Breast epithelium (tissue), 4 donors: ENCODE measurements around the gene TMEM182. TPM values are rescaled to one million over a fixed set of nuclear protein-coding genes. Genes with fewer than 3 reads are reported as not detected.

ENCODE experiments used
- DNase-seq, 2 donors: peaks; one replicate each; pipeline ENCODE4 v3.0.0-alpha.2; 2019; ENCODE audit warnings: low spot score in 2 of 2
- H3K27ac ChIP-seq, 2 donors: fragments of 200-600 bp; sonication (generic) in 1 of 2; one replicate each; pipeline ENCODE4 v1.5.1; 2016 to 2019; ENCODE audit warnings: mild to moderate bottlenecking in 1 of 2
- H3K27me3 ChIP-seq, 2 donors: fragments of 200-600 bp; sonication (generic) in 1 of 2; one replicate each; pipeline versions ENCODE4 v1.5.1 to v1.6.0; 2017 to 2019; ENCODE audit warnings: control low read depth in 1 of 2, mild to moderate bottlenecking in 1 of 2
- H3K36me3 ChIP-seq: fragments of 200-600 bp; one replicate; pipeline ENCODE4 v1.5.1; 2019
- H3K4me1 ChIP-seq, 2 donors: fragments of 200-600 bp; sonication (generic); one replicate each; pipeline ENCODE4 v1.5.1; 2016 to 2019; ENCODE audit warnings: control low read depth in 1 of 2
- H3K4me3 ChIP-seq, 3 donors: fragments of 200-600 bp; sonication (generic); 1 replicate in 2 of 3; 2 replicates in 1 of 3; pipeline ENCODE4 v1.5.1; 2016 to 2019; ENCODE audit warnings: mild to moderate bottlenecking in 3 of 3, moderate library complexity in 2 of 3
- H3K9me3 ChIP-seq, 2 donors: fragments of 200-600 bp; sonication (generic) in 1 of 2; one replicate each; pipeline ENCODE4 v1.5.1; 2016 to 2019; ENCODE audit warnings: control low read depth in 1 of 2
- POLR2A ChIP-seq: fragments of 450-650 bp; IDR thresholded peaks from one replicate; pipeline ENCODE4 v1.6.1; 2016; ENCODE audit warnings: antibody characterized with exemption, mild to moderate bottlenecking, moderate library complexity
- POLR2AphosphoS5 ChIP-seq, 3 donors: sonication (generic); formaldehyde crosslinking; IDR thresholded peaks; one replicate each; pipeline ENCODE4 v1.6.1; 2017; ENCODE audit warnings: antibody characterized with exemption in 3 of 3
- intact Hi-C: fragments of 100-400 bp; cut with DNase I; formaldehyde crosslinking; loops from one replicate; pipeline ENCODE4 v1.15.1; 2023; ENCODE audit warnings: low total_unique reads
- total RNA-seq, 3 donors: library from RNA; depleted of rRNA; stranded (reverse); fragments of >200 nt; gene quantifications; one replicate each; pipeline ENCODE4 v1.1.0, GENCODE V29; 2016
- TF ChIP-seq, protein P1 (sequence below), 3 donors: fragments of 450-650 bp; IDR thresholded peaks; one replicate each; pipeline ENCODE4 v1.5.1; 2016 to 2017; ENCODE audit warnings: antibody characterized with exemption in 3 of 3, mild to moderate bottlenecking in 3 of 3, moderate library complexity in 3 of 3

The TMEM182 gene
- total RNA-seq, 3 donors from 2014 or later: 2.2 to 5.3 (median 3.3) TPM

DNA sequence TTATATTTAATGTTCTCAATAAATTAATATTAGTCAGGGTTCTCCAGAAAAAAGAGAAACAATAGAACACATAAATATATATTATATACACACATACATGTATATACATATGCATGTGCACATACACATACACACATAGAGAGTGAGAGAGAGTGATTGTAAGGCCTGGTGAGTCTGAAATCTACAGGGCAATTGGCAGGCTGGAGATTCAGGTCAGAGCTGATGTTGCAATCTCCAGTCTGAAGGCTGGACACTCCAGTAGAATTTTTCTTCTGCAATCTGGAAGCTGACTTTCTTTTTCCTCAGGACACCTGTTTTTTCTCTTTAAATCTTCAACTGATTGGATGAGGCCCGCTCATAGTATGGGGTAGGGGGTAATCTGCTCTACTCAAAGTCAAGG lies 3.2 kb downstream of the TMEM182 start:
- intact Hi-C loops: no loop called here
- TF ChIP-seq, protein P1, sequence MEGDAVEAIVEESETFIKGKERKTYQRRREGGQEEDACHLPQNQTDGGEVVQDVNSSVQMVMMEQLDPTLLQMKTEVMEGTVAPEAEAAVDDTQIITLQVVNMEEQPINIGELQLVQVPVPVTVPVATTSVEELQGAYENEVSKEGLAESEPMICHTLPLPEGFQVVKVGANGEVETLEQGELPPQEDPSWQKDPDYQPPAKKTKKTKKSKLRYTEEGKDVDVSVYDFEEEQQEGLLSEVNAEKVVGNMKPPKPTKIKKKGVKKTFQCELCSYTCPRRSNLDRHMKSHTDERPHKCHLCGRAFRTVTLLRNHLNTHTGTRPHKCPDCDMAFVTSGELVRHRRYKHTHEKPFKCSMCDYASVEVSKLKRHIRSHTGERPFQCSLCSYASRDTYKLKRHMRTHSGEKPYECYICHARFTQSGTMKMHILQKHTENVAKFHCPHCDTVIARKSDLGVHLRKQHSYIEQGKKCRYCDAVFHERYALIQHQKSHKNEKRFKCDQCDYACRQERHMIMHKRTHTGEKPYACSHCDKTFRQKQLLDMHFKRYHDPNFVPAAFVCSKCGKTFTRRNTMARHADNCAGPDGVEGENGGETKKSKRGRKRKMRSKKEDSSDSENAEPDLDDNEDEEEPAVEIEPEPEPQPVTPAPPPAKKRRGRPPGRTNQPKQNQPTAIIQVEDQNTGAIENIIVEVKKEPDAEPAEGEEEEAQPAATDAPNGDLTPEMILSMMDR (IDR thresholded peaks at IDR 0.05): no peak
- TF ChIP-seq POLR2AphosphoS5 (IDR thresholded peaks at IDR 0.05) (no peak), POLR2A (no peak)
- DNase-seq: no peak
- H3K4me3 ChIP-seq: no peak overlapping the region
- no peak overlapping the region for H3K27ac ChIP-seq
- H3K4me1 ChIP-seq: no peaks in the 10 kb centered on the region
- no peaks in the 10 kb centered on the region for H3K27me3 ChIP-seq
- H3K9me3 ChIP-seq: no peaks in the 10 kb centered on the region
- no peaks in the 10 kb centered on the region for H3K36me3 ChIP-seq

DNA sequence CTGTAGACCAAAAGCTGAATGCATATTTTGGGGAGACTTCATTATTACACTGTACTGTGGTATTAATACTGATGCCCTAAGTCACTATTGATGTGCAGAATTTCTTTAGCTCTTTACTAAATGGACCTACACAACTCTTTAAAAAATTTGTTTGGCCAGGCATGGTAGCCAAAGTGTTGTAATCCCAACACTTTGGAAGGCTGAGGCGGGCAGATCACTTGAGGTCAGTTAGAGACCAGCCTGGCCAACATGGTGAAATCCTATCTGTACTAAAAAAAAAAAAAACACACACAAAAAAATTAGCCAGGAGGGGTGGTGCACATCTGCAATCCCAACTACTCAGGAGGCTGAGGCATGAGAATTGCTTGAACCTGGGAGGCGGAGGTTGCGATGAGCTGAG lies 6.4 kb downstream of the TMEM182 start:
- Histone ChIP-seq H3K27me3 (no peaks in the 10 kb centered on the region), H3K27ac (no peak overlapping the region), H3K4me3 (no peak overlapping the region), H3K4me1 (no peaks in the 10 kb centered on the region), H3K36me3 (no peaks in the 10 kb centered on the region), H3K9me3 (no peaks in the 10 kb centered on the region)
- DNase-seq: no peak
- intact Hi-C loops: no loop called here
- no peak for TF ChIP-seq POLR2A
- TF ChIP-seq POLR2AphosphoS5 (IDR thresholded peaks at IDR 0.05): no peak
- TF ChIP-seq, protein P1 (IDR thresholded peaks at IDR 0.05): no peak

GRCh38 chr2:102768892-102769291 lies 7.1 kb downstream of the TMEM182 start:
- Histone ChIP-seq H3K4me1 (no peaks in the 10 kb centered on the region), H3K36me3 (no peaks in the 10 kb centered on the region), H3K9me3 (no peaks in the 10 kb centered on the region), H3K4me3 (no peak overlapping the region), H3K27me3 (no peaks in the 10 kb centered on the region), H3K27ac (no peak overlapping the region)
- intact Hi-C loops: no loop called here
- no peak for DNase-seq
- TF ChIP-seq POLR2AphosphoS5 (IDR thresholded peaks at IDR 0.05): no peak

- intact Hi-C loops: loop anchor here (5.0 kb wide), 1 partner anchor 1632 kb away; no protein-coding TSS in a partner anchor
- no peaks in the 10 kb centered on the region for H3K36me3 ChIP-seq
- no peak overlapping the region for H3K4me3 ChIP-seq
- H3K9me3 ChIP-seq: no peaks in the 10 kb centered on the region
- no peaks in the 10 kb centered on the region for H3K4me1 ChIP-seq
- H3K27ac ChIP-seq: no peak overlapping the region
- H3K27me3 ChIP-seq: no peaks in the 10 kb centered on the region
- no peak for TF ChIP-seq POLR2AphosphoS5 (IDR thresholded peaks at IDR 0.05)
- DNase-seq: no peak
These were observed 8.7 kb downstream of the TMEM182 start for GRCh38 chr2:102770506-102770905.

DNA sequence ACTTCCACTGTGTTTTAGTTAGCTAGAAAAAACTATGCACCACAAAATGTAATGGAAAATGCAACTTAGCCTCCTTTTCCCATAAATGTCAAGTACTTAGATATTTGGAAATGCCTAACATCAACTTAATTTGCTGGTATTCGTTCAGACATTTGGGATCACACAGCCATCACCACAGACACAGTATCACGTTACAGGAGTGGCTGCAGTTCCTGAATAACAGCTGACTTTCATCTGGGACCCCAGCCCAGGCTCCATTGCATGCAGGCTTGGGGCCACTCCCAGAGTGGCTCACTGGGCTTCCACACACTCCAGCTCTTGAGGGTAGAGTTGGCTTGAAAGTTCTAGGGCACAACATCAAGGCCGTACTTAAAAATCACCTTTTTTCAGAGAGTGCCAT lies 9.3 kb downstream of the TMEM182 start:
- Histone ChIP-seq H3K4me1 (no peaks in the 10 kb centered on the region), H3K27ac (no peak overlapping the region), H3K4me3 (no peak overlapping the region), H3K27me3 (no peaks in the 10 kb centered on the region), H3K36me3 (no peaks in the 10 kb centered on the region), H3K9me3 (no peaks in the 10 kb centered on the region)
- no peak for DNase-seq
- intact Hi-C loops: loop anchor here (5.0 kb wide), 1 partner anchor 1631 kb away; no protein-coding TSS in a partner anchor
- TF ChIP-seq POLR2AphosphoS5 (IDR thresholded peaks at IDR 0.05): no peak
- TF ChIP-seq, protein P1 (IDR thresholded peaks at IDR 0.05): no peak
- TF ChIP-seq POLR2A: no peak

- no peaks in the 10 kb centered on the region for H3K4me1 ChIP-seq
- no peak for DNase-seq
- intact Hi-C loops: loop anchor here (5.0 kb wide), 1 partner anchor 1630 kb away; no protein-coding TSS in a partner anchor
- no peaks in the 10 kb centered on the region for H3K27me3 ChIP-seq
- no peaks in the 10 kb centered on the region for H3K9me3 ChIP-seq
- H3K4me3 ChIP-seq: no peak overlapping the region
- H3K36me3 ChIP-seq: no peaks in the 10 kb centered on the region
- no peak overlapping the region for H3K27ac ChIP-seq
- TF ChIP-seq POLR2A: no peak
- TF ChIP-seq POLR2AphosphoS5 (IDR thresholded peaks at IDR 0.05): no peak
These were observed 10.8 kb downstream of the TMEM182 start for GRCh38 chr2:102772659-102773058.
